B cell (primary cell): ENCODE measurements around the gene EFNA5. TPM values are rescaled to one million over a fixed set of nuclear protein-coding genes. Genes with fewer than 3 reads are reported as not detected.

Source experiments
- ATAC-seq: fragments of 200-7000 bp; cut with Tn5 transposase; one replicate; pipeline ENCODE4 v1.10.0; 2021; ENCODE audit warnings: low read depth, mild to moderate bottlenecking, moderate number of reproducible peaks, moderate library complexity
- CTCF ChIA-PET: fragments of 350-600 bp; sonication (Branson Sonifier 250); formaldehyde crosslinking; loops from one replicate; lab custom pipeline; 2021; ENCODE audit warnings: antibody characterized with exemption, inconsistent platforms; lab: Charles Lee
- POLR2A ChIA-PET: fragments of 350-600 bp; sonication (Branson Sonifier 250); formaldehyde crosslinking; loops from one replicate; lab custom pipeline; 2021; ENCODE audit warnings: antibody characterized with exemption; lab: Charles Lee
- DNase-seq: peaks from one replicate; pipeline ENCODE4 v3.0.0; 2013
- H2AFZ ChIP-seq: 2 replicates; pipeline ENCODE4 v1.6.1; 2012; ENCODE audit warnings: mild to moderate bottlenecking, low read depth, low read length; ENCODE audit not compliant: insufficient read depth, poor library complexity, severe bottlenecking
- H3K27ac ChIP-seq, 2 donors: 1 replicate in 1 of 2; 2 replicates in 1 of 2; pipeline ENCODE4 v1.5.1; 2012 to 2013; ENCODE audit warnings: low read length in 2 of 2, mild to moderate bottlenecking in 2 of 2, moderate library complexity in 1 of 2
- H3K27me3 ChIP-seq, 4 experiments: fragments of 200-600 bp in 1 of 4; sonication (generic) in 1 of 4; replicated peaks in 1 of 4; 1 replicate in 2 of 4; 2 replicates in 2 of 4; pipeline versions ENCODE4 v1.6.1 to v1.7.0; 2013 to 2016; ENCODE audit warnings: low read length in 3 of 4, mild to moderate bottlenecking in 2 of 4, mixed read lengths in 1 of 4, moderate library complexity in 1 of 4; ENCODE audit not compliant: insufficient read depth in 4 of 4, control insufficient read depth in 3 of 4; ENCODE audit errors: control extremely low read depth in 1 of 4
- H3K36me3 ChIP-seq, 2 experiments: replicated peaks in 1 of 2; 1 replicate in 1 of 2; 2 replicates in 1 of 2; pipeline versions ENCODE4 v1.6.1 to v1.7.1; 2013; ENCODE audit warnings: low read length in 1 of 2; ENCODE audit not compliant: insufficient read depth in 2 of 2, control insufficient read depth in 1 of 2; ENCODE audit errors: control extremely low read depth in 1 of 2, extremely low read depth in 1 of 2
- H3K4me1 ChIP-seq, 2 donors: fragments of 200-600 bp in 1 of 2; sonication (generic) in 1 of 2; 1 replicate in 1 of 2; 2 replicates in 1 of 2; pipeline versions ENCODE4 v1.5.1 to v1.6.1; 2013 to 2017; ENCODE audit warnings: low read length in 2 of 2; ENCODE audit not compliant: control insufficient read depth in 2 of 2, insufficient read depth in 2 of 2
- H3K4me2 ChIP-seq: replicated peaks from 2 replicates; pipeline ENCODE3; 2012; ENCODE audit warnings: mild to moderate bottlenecking, low read depth, low read length; ENCODE audit not compliant: poor library complexity, severe bottlenecking
- H3K4me3 ChIP-seq, 5 experiments: fragments of 200-600 bp in 1 of 5; sonication (generic) in 1 of 5; 1 replicate in 3 of 5; 2 replicates in 2 of 5; pipeline versions ENCODE4 v1.5.1 to v1.7.0; 2011 to 2016; ENCODE audit warnings: low read length in 4 of 5, mild to moderate bottlenecking in 4 of 5, low read depth in 2 of 5, control low read depth in 1 of 5, moderate library complexity in 1 of 5; ENCODE audit not compliant: insufficient read depth in 1 of 5; ENCODE audit errors: control extremely low read depth in 1 of 5, extremely low read depth in 1 of 5
- H3K79me2 ChIP-seq: fragments of 200-600 bp; sonication (generic); one replicate; pipeline ENCODE4 v1.6.0; 2016; ENCODE audit warnings: low read length; ENCODE audit not compliant: control insufficient read depth, insufficient read depth
- H3K9ac ChIP-seq: fragments of 200-600 bp; sonication (generic); 2 replicates; pipeline ENCODE4 v1.6.1; 2017; ENCODE audit warnings: mild to moderate bottlenecking, low read length, moderate library complexity
- H3K9me3 ChIP-seq, 3 donors: one replicate each; pipeline versions ENCODE4 v1.6.1 to v1.7.1; 2013; ENCODE audit warnings: low read length in 2 of 3; ENCODE audit not compliant: control insufficient read depth in 2 of 3, insufficient read depth in 1 of 3; ENCODE audit errors: control extremely low read depth in 1 of 3
- H4K20me1 ChIP-seq: 2 replicates; pipeline ENCODE4 v1.6.0; 2012; ENCODE audit warnings: mild to moderate bottlenecking, low read length; ENCODE audit not compliant: insufficient read depth, control insufficient read depth, poor library complexity, severe bottlenecking
- H3K27ac Mint-ChIP-seq: one replicate; pipeline ENCODE4 v1.8.0; 2021; ENCODE audit warnings: mixed read lengths
- H3K27me3 Mint-ChIP-seq: one replicate; pipeline ENCODE4 v1.8.0; 2021; ENCODE audit warnings: mixed read lengths
- H3K4me1 Mint-ChIP-seq: one replicate; pipeline ENCODE4 v1.8.0; 2021; ENCODE audit warnings: mixed read lengths
- H3K4me3 Mint-ChIP-seq: one replicate; pipeline ENCODE4 v1.8.0; 2021; ENCODE audit warnings: mixed read lengths
- H3K9me3 Mint-ChIP-seq: one replicate; pipeline ENCODE4 v1.8.0; 2022; ENCODE audit warnings: mixed read lengths; ENCODE audit not compliant: insufficient read depth
- EZH2 ChIP-seq: IDR thresholded peaks from 2 replicates; pipeline ENCODE4 v1.6.1; 2012; ENCODE audit warnings: borderline replicate concordance, low read depth, mild to moderate bottlenecking, moderate library complexity, low read length; ENCODE audit not compliant: insufficient read depth, poor library complexity, severe bottlenecking
- WGBS: methylation state at CpG from one replicate; pipeline ENCODE4 v1.1.5; 2013; ENCODE audit warnings: missing lambda C conversion rate; ENCODE audit not compliant: insufficient coverage; 5-methylcytosine and 5-hydroxymethylcytosine counted together
- intact Hi-C: fragments of 100-400 bp; cut with micrococcal nuclease; formaldehyde crosslinking; loops from one replicate; pipeline ENCODE4 v1.10.0; 2022
- polyA plus RNA-seq: library from polyadenylated mRNA; depleted of rRNA; stranded (reverse); fragments of >200 nt; gene quantifications from 2 replicates; pipeline ENCODE4 v1.2.3, GENCODE V29; 2012
- total RNA-seq, 2 donors: library from RNA; stranded (reverse); fragments of 120-200 nt in 1 of 2; gene quantifications; 1 replicate in 1 of 2; 2 replicates in 1 of 2; pipeline versions ENCODE4 v1.2.3 to v1.2.4, GENCODE V29; 2013 to 2022
- TF ChIP-seq, protein P1 (sequence below): fragments of 200-600 bp; IDR thresholded peaks from one replicate; pipeline ENCODE4 v1.8.0; 2022; ENCODE audit warnings: antibody characterized with exemption, mild to moderate bottlenecking

EFNA5 gene
- total and polyA plus RNA-seq, 2 donors (not counting 1 experiment from before 2014, with no cell fraction given), result not detected

DNA sequence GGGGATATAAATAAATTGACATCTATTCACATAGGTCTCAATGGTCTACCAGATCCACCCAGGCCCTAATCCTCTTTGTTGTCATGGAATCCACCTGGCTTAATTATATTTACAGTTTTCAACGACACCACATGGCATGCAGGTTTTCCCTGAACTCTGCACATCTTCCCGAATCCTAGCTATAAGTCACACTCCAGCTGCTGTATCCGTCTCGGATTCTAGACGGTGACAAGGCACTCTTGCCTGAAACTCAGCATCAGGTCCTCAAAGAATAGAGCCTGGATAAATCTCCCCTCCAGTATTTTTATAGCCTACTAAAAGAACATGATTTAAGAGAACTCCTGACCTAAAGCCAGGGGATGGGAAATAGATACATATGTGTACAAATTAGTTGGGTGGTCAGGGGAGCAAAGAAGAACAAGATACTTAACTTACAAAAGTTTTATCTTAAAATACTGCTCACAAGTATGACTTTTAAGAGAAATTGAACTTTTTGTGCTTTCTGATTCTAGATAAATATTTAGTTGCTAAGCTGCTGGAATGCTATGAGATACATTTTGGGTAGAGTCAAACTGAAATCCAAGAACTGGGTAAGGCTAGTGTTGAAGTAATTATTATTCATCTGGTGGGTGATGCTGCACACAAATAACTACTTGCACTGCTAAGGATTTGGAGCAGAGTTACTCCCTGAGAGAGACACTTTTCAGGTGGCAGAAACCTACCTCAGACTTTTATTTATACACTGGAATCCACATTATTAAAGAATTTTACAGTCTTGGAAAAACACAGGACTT is 187.3 kb downstream of the EFNA5 start:
- H3K4me3 ChIP-seq, result no peak overlapping the region
- DNase-seq, result no peak
- H3K9me3 Mint-ChIP-seq, result no peaks in the 10 kb centered on the region
- intact Hi-C loops, result no loop called here
- no peak overlapping the region for H3K27ac Mint-ChIP-seq
- no peaks in the 10 kb centered on the region for H3K4me1 ChIP-seq
- H3K27ac ChIP-seq, result no peak overlapping the region
- ATAC-seq, result no peak
- no peaks in the 10 kb centered on the region for H3K4me1 Mint-ChIP-seq
- H3K4me3 Mint-ChIP-seq, result no peak overlapping the region
- no peaks in the 10 kb centered on the region for H3K27me3 ChIP-seq
- no peaks in the 10 kb centered on the region for H3K9me3 ChIP-seq
- H3K27me3 Mint-ChIP-seq, result no peaks in the 10 kb centered on the region
- ChIA-PET CTCF (no interaction called here), POLR2A (no interaction called here)
- no peak overlapping the region for H3K9ac ChIP-seq
- H3K4me2 ChIP-seq, result no peak overlapping the region
- H4K20me1 ChIP-seq, result no peaks in the 10 kb centered on the region
- WGBS, result 96% methylated on average over 5 of the region's 5 CpGs
- no peaks in the 10 kb centered on the region for H3K79me2 ChIP-seq
- TF ChIP-seq EZH2, result no peak
- TF ChIP-seq, protein P1, sequence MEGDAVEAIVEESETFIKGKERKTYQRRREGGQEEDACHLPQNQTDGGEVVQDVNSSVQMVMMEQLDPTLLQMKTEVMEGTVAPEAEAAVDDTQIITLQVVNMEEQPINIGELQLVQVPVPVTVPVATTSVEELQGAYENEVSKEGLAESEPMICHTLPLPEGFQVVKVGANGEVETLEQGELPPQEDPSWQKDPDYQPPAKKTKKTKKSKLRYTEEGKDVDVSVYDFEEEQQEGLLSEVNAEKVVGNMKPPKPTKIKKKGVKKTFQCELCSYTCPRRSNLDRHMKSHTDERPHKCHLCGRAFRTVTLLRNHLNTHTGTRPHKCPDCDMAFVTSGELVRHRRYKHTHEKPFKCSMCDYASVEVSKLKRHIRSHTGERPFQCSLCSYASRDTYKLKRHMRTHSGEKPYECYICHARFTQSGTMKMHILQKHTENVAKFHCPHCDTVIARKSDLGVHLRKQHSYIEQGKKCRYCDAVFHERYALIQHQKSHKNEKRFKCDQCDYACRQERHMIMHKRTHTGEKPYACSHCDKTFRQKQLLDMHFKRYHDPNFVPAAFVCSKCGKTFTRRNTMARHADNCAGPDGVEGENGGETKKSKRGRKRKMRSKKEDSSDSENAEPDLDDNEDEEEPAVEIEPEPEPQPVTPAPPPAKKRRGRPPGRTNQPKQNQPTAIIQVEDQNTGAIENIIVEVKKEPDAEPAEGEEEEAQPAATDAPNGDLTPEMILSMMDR, result no peak
- H3K36me3 ChIP-seq, result no peaks in the 10 kb centered on the region
- H2AFZ ChIP-seq, result no peak overlapping the region

DNA sequence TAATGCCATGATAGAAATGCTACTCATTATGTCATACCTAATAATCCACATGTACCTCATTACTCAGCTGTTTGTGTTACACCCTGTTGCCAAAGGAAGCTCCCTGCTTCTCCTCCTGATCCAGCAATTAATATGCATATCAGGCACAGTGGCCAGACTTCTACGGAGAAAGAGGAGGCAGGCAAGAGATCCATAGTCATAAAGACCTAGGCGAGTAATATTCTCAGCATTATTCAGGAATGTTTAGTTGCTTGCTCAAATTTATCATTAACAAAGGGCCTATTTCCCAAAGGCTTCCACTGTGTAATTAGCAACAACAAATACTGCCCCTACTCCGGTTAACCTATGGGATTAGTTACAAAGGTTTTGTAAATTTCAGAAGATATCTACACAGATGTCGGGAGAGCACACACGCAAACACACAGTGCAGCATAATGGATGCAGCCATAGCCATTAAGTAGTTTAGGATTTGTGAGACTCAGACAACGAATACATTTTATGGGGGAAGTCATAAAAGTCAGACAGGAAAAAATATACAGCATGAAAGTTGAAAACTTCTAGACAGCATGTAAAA is 192.6 kb downstream of the EFNA5 start:
- Histone ChIP-seq H3K27me3 (no peaks in the 10 kb centered on the region), H3K9ac (no peak overlapping the region), H3K27ac (no peak overlapping the region), H2AFZ (no peak overlapping the region), H3K4me1 (no peaks in the 10 kb centered on the region), H3K79me2 (no peaks in the 10 kb centered on the region), H3K4me3 (no peak overlapping the region), H3K9me3 (no peaks in the 10 kb centered on the region), H4K20me1 (no peaks in the 10 kb centered on the region), H3K4me2 (no peak overlapping the region), H3K36me3 (no peaks in the 10 kb centered on the region)
- ChIA-PET POLR2A (no interaction called here), CTCF (no interaction called here)
- Mint-ChIP-seq H3K27ac (no peak overlapping the region), H3K4me3 (no peak overlapping the region), H3K9me3 (no peaks in the 10 kb centered on the region), H3K4me1 (no peaks in the 10 kb centered on the region), H3K27me3 (no peaks in the 10 kb centered on the region)
- ATAC-seq (no peak), DNase-seq (no peak)
- intact Hi-C loops, result no loop called here
- 94% methylated on average over 3 of the region's 6 CpGs for WGBS
- TF ChIP-seq EZH2, result no peak
- TF ChIP-seq, protein P1, result no peak
